ENCODE data around the gene CDH26.

Gene CDH26

DNA sequence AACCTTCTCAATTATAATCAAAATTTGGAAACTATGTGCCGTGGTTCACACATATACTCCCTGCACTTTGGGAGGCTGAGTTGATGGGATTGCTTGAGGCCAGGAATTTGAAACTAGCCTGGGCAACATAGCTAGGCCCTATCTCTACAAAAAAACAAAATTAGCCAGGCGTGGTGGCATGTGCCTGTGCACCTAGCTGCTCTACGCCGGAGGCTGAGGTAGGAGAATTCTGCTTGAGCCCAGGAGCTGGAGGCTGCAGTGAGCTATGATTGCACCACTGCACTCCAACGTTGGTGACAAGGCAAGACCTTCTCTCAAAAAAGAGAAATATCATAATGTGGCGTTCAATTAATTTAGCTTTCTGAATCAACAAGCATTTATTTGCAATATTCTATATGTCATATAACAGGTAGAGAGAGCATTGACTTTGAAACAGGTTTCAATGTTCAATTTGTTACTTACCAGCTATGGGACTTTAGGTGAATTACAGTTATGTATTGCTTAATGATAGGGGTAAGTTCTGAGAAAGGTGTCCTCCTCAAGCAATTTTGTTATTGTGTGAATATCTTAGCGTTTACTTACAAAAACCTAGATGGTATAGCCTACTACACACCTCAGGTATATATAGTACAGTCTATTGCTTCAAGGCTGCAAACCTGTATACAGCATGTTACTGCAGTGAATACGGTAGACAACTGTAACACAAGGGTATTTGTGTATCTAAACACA lies 22.6 kb upstream of the CDH26 start:
- Histone ChIP-seq H3K9me2 (replicated peaks; ENCODE audit: insufficient read depth, low read length) (no peaks in the 10 kb centered on the region), H3K4me3 (ENCODE audit: insufficient read depth, low read length, poor library complexity, severe bottlenecking) (no peak overlapping the region), H3K27ac (ENCODE audit: low read depth, low read length) (no peak overlapping the region), H3K9me3 (ENCODE audit: insufficient read depth, low read length) (no peaks in the 10 kb centered on the region), H3K36me3 (ENCODE audit: low read length) (no peaks in the 10 kb centered on the region), H3K27me3 (ENCODE audit: low read length) (no peaks in the 10 kb centered on the region), H4K20me1 (ENCODE audit: low read depth, low read length) (no peaks in the 10 kb centered on the region), H3K79me2 (ENCODE audit: insufficient read depth, low read length) (peaks cover 2% of the 10 kb centered on the region; the same call in 1 of the 2 replicates), H3F3A (ENCODE audit: insufficient read depth) (peaks cover 13% of the 10 kb centered on the region; the same call in 1 of the 2 replicates), H3K9ac (ENCODE audit: low read length) (no peak overlapping the region), H3K4me2 (ENCODE audit: low read depth, low read length, poor library complexity, severe bottlenecking) (no peak overlapping the region), H2AFZ (ENCODE audit: low read depth, low read length, severe bottlenecking) (no peak overlapping the region)
- TF ChIP-seq, protein P1, sequence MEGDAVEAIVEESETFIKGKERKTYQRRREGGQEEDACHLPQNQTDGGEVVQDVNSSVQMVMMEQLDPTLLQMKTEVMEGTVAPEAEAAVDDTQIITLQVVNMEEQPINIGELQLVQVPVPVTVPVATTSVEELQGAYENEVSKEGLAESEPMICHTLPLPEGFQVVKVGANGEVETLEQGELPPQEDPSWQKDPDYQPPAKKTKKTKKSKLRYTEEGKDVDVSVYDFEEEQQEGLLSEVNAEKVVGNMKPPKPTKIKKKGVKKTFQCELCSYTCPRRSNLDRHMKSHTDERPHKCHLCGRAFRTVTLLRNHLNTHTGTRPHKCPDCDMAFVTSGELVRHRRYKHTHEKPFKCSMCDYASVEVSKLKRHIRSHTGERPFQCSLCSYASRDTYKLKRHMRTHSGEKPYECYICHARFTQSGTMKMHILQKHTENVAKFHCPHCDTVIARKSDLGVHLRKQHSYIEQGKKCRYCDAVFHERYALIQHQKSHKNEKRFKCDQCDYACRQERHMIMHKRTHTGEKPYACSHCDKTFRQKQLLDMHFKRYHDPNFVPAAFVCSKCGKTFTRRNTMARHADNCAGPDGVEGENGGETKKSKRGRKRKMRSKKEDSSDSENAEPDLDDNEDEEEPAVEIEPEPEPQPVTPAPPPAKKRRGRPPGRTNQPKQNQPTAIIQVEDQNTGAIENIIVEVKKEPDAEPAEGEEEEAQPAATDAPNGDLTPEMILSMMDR (IDR thresholded peaks at IDR 0.05; ENCODE audit: insufficient read depth, low read length, poor library complexity, severe bottlenecking), result no peak
- TF ChIP-seq EZH2phosphoT487 (conservative IDR thresholded peaks at IDR 0.05; ENCODE audit: low read length), result no peak

DNA sequence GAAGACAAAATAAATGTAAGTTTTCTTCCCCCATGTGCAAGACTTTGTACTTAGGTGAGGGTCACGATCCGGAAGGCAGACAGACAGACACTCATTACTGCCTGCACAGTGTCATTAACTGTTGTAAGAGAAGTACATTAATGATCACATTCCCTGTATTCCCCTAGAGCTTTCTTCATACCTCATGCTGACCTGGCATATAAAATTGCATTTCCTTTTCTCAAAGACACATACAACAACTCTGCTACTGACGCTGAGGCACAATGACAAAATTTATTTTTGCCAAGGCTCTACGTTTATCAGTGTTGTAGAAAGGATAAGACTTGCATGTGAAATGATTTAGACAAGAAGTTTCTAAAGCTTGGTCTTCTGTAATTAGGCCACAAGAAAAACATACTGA lies 21.8 kb upstream of the CDH26 start:
- Histone ChIP-seq H3K9me2 (replicated peaks; ENCODE audit: insufficient read depth, low read length) (no peaks in the 10 kb centered on the region), H3K9me3 (ENCODE audit: insufficient read depth, low read length) (no peaks in the 10 kb centered on the region), H3K4me3 (ENCODE audit: insufficient read depth, low read length, poor library complexity, severe bottlenecking) (no peak overlapping the region), H3F3A (ENCODE audit: insufficient read depth) (peaks cover 13% of the 10 kb centered on the region; the same call in 1 of the 2 replicates), H3K36me3 (ENCODE audit: low read length) (no peaks in the 10 kb centered on the region), H3K4me2 (ENCODE audit: low read depth, low read length, poor library complexity, severe bottlenecking) (no peak overlapping the region), H4K20me1 (ENCODE audit: low read depth, low read length) (no peaks in the 10 kb centered on the region), H2AFZ (ENCODE audit: low read depth, low read length, severe bottlenecking) (no peak overlapping the region), H3K9ac (ENCODE audit: low read length) (no peak overlapping the region), H3K27ac (ENCODE audit: low read depth, low read length) (no peak overlapping the region), H3K27me3 (ENCODE audit: low read length) (no peaks in the 10 kb centered on the region), H3K79me2 (ENCODE audit: insufficient read depth, low read length) (peaks cover 9% of the 10 kb centered on the region; the same call in 1 of the 2 replicates)
- TF ChIP-seq, protein P1 (IDR thresholded peaks at IDR 0.05; ENCODE audit: insufficient read depth, low read length, poor library complexity, severe bottlenecking), result no peak
- TF ChIP-seq EZH2phosphoT487 (conservative IDR thresholded peaks at IDR 0.05; ENCODE audit: low read length), result no peak

DNA sequence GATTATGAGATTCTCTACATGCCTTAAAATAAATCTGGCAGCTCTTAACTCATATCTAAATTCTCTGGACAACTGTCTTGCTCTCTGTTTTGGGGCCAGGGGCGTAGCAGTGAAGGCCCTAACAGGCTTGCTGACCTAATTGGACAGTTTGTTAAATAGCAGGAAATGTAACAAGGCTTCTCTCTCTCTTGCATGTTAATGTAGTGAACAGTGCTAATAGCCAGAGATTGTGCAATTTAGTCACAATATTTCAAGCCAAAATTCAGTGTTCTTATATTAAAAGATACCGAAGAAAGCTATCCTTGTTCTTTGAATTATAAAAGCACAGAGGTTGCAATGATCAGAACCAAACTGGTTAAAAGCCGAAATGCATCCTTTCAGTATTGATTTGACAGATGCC lies 21.1 kb upstream of the CDH26 start:
- Histone ChIP-seq H3K9me3 (ENCODE audit: insufficient read depth, low read length) (no peaks in the 10 kb centered on the region), H4K20me1 (ENCODE audit: low read depth, low read length) (no peaks in the 10 kb centered on the region), H3K4me3 (ENCODE audit: insufficient read depth, low read length, poor library complexity, severe bottlenecking) (no peak overlapping the region), H3K4me2 (ENCODE audit: low read depth, low read length, poor library complexity, severe bottlenecking) (peak overlapping the region; percentile 6), H3K27me3 (ENCODE audit: low read length) (no peaks in the 10 kb centered on the region), H3F3A (ENCODE audit: insufficient read depth) (peaks cover 19% of the 10 kb centered on the region), H3K9ac (ENCODE audit: low read length) (no peak overlapping the region), H3K27ac (ENCODE audit: low read depth, low read length) (no peak overlapping the region), H2AFZ (ENCODE audit: low read depth, low read length, severe bottlenecking) (no peak overlapping the region), H3K9me2 (replicated peaks; ENCODE audit: insufficient read depth, low read length) (no peaks in the 10 kb centered on the region), H3K36me3 (ENCODE audit: low read length) (peaks cover 5% of the 10 kb centered on the region; the same call in 1 of the 2 replicates), H3K79me2 (ENCODE audit: insufficient read depth, low read length) (peaks cover 15% of the 10 kb centered on the region)
- TF ChIP-seq, protein P1 (IDR thresholded peaks at IDR 0.05; ENCODE audit: insufficient read depth, low read length, poor library complexity, severe bottlenecking), result no peak
- TF ChIP-seq EZH2phosphoT487 (conservative IDR thresholded peaks at IDR 0.05; ENCODE audit: low read length), result no peak
